ENCODE results near the gene MAPK8IP1.

DNA sequence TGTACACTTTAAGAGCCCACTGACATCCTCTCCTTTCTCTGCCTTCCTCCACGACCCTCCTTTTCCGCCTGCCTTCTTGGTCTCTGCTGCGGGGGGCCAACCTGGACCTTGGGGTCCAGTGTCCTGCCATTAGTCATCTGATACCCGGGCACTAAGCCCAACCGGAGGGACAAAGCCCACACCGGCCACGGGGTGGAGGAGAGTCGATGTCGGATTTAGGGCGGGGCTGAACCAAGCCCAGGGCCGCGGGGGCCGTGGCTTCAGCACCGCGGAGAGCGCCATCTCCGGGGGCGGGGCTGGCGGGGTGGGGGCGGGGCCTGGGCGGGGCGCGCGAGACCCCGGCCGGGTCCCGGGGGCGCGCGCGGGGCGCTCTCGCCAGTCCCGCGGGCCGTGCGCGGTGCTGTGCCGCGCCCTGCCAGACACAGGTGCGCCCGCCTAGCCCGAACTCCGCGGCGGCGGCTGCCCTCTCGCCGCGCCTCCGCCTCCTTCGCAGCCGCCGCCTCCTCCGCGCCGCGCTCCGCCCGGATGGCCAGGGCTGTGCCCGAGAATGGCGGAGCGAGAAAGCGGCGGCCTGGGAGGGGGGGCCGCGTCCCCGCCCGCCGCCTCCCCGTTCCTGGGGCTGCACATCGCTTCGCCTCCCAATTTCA, at the start of gene MAPK8IP1:
- TF ChIP-seq ZNF155 (tag by site-specific recombination; IDR thresholded peaks at IDR 0.05) (no peak), ZNF776 (tag by site-specific recombination; IDR thresholded peaks at IDR 0.05; ENCODE audit: borderline replicate concordance) (no peak), ZNF623 (tag by site-specific recombination; IDR thresholded peaks at IDR 0.05) (no peak)
- TF ChIP-seq, protein P1, sequence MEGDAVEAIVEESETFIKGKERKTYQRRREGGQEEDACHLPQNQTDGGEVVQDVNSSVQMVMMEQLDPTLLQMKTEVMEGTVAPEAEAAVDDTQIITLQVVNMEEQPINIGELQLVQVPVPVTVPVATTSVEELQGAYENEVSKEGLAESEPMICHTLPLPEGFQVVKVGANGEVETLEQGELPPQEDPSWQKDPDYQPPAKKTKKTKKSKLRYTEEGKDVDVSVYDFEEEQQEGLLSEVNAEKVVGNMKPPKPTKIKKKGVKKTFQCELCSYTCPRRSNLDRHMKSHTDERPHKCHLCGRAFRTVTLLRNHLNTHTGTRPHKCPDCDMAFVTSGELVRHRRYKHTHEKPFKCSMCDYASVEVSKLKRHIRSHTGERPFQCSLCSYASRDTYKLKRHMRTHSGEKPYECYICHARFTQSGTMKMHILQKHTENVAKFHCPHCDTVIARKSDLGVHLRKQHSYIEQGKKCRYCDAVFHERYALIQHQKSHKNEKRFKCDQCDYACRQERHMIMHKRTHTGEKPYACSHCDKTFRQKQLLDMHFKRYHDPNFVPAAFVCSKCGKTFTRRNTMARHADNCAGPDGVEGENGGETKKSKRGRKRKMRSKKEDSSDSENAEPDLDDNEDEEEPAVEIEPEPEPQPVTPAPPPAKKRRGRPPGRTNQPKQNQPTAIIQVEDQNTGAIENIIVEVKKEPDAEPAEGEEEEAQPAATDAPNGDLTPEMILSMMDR (tag by site-specific recombination; IDR thresholded peaks at IDR 0.05) = no peak

All from HEK293 (cell line).